ENCODE measurements around the gene CAPN3. TPM values are rescaled to one million over a fixed set of nuclear protein-coding genes. Genes with fewer than 3 reads are reported as not detected.

CAPN3 gene
- total and polyA plus RNA-seq, 2 experiments from 2014 or later: 0.84 to 1.1 TPM

GRCh38 chr15:42348083-42348482 lies 11.2 kb upstream of the CAPN3 start (continued):
- TF ChIP-seq ZNF462 (CRISPR knock-in tag; IDR thresholded peaks at IDR 0.05): no peak
- TF ChIP-seq EZH2 (IDR thresholded peaks at IDR 0.05; ENCODE audit: low read depth, unreplicated experiment): no peak
- TF ChIP-seq STAT1 (IDR thresholded peaks at IDR 0.05; ENCODE audit: unreplicated experiment): no peak
- TF ChIP-seq EZH2phosphoT487 (IDR thresholded peaks at IDR 0.05; ENCODE audit: unreplicated experiment): no peak
- no peak for TF ChIP-seq ZNF331 (CRISPR knock-in tag; IDR thresholded peaks at IDR 0.05; ENCODE audit: low read depth)

- Histone ChIP-seq H3K36me3 (ENCODE audit: insufficient read depth) (no peaks in the 10 kb centered on the region), H3K27me3 (ENCODE audit: insufficient read depth) (no peaks in the 10 kb centered on the region), H3K4me2 (no peak overlapping the region), H3K79me2 (replicated peaks; ENCODE audit: insufficient read depth) (no peaks in the 10 kb centered on the region), H3K9me2 (ENCODE audit: insufficient read depth) (no peaks in the 10 kb centered on the region), H3F3A (replicated peaks; ENCODE audit: low read depth) (no peaks in the 10 kb centered on the region), H3K4me1 (ENCODE audit: insufficient read depth) (no peaks in the 10 kb centered on the region), H2AFZ (no peak overlapping the region), H3K27ac (ENCODE audit: low read depth) (no peak overlapping the region), H3K4me3 (no peak overlapping the region), H4K20me1 (replicated peaks; ENCODE audit: insufficient read depth) (no peaks in the 10 kb centered on the region)
- Mint-ChIP-seq H3K36me3 (ENCODE audit: low read depth) (no peaks in the 10 kb centered on the region), H3K4me1 (no peaks in the 10 kb centered on the region), H3K27me3 (ENCODE audit: insufficient read depth, low read depth, poor library complexity) (peaks cover 2% of the 10 kb centered on the region), H3K27ac (no peak overlapping the region), H3K4me3 (no peak overlapping the region), H3K9me3 (no peaks in the 10 kb centered on the region)
- ATAC-seq: no peak
- no peak for DNase-seq (ENCODE audit: low spot score)
- TF ChIP-seq ZNF114 (CRISPR knock-in tag; IDR thresholded peaks at IDR 0.05): no peak
- no peak for TF ChIP-seq ETS1 (IDR thresholded peaks at IDR 0.05)
- no peak for TF ChIP-seq NANOG (IDR thresholded peaks at IDR 0.05; ENCODE audit: borderline replicate concordance)
- no peak for TF ChIP-seq REST (IDR thresholded peaks at IDR 0.05; ENCODE audit: unreplicated experiment)
- no peak for TF ChIP-seq POLR2AphosphoS5 (IDR thresholded peaks at IDR 0.05; ENCODE audit: low read depth)
- TF ChIP-seq CREB1 (CRISPR knock-in tag; IDR thresholded peaks at IDR 0.05; ENCODE audit: low read depth): no peak
These were observed 10.1 kb upstream of the CAPN3 start for GRCh38 chr15:42349186-42349585.

Data from GM23338 (cell line).